Tibial nerve (tissue), 4 donors: ENCODE results near the gene ERBB4. TPM values are rescaled to one million over a fixed set of nuclear protein-coding genes. Genes with fewer than 3 reads are reported as not detected.

Experiments used
- DNase-seq, 2 donors: peaks; one replicate each; pipeline ENCODE4 v3.0.0-alpha.2; 2019; ENCODE audit warnings: low spot score in 2 of 2
- H3K27ac ChIP-seq, 4 donors: fragments of 200-600 bp; sonication (generic) in 3 of 4; one replicate each; pipeline ENCODE4 v1.5.1; 2017 to 2019; ENCODE audit warnings: mild to moderate bottlenecking in 1 of 4
- H3K27me3 ChIP-seq, 2 donors: fragments of 200-600 bp; sonication (generic) in 1 of 2; one replicate each; pipeline versions ENCODE4 v1.5.1 to v1.6.0; 2017 to 2019
- H3K36me3 ChIP-seq, 3 donors: fragments of 200-600 bp; sonication (generic); one replicate each; pipeline ENCODE4 v1.5.1; 2018 to 2019
- H3K4me1 ChIP-seq, 4 donors: fragments of 200-600 bp; sonication (generic) in 3 of 4; one replicate each; pipeline ENCODE4 v1.5.1; 2017 to 2019
- H3K4me3 ChIP-seq, 4 donors: fragments of 200-600 bp; sonication (generic) in 3 of 4; one replicate each; pipeline ENCODE4 v1.5.1; 2017 to 2019; ENCODE audit warnings: mild to moderate bottlenecking in 1 of 4, moderate library complexity in 1 of 4
- H3K9me3 ChIP-seq, 4 donors: fragments of 200-600 bp; sonication (generic) in 3 of 4; one replicate each; pipeline ENCODE4 v1.5.1; 2017 to 2019
- EP300 ChIP-seq, 2 donors: sonication (generic); formaldehyde crosslinking; IDR thresholded peaks; one replicate each; pipeline ENCODE4 v1.6.1; 2017; ENCODE audit warnings: antibody characterized with exemption in 2 of 2, mild to moderate bottlenecking in 1 of 2
- POLR2A ChIP-seq, 2 donors: fragments of 450-650 bp; IDR thresholded peaks; one replicate each; pipeline ENCODE4 v1.6.1; 2017; ENCODE audit warnings: antibody characterized with exemption in 2 of 2, mild to moderate bottlenecking in 2 of 2, moderate library complexity in 2 of 2
- WGBS, 2 donors: methylation state at CpG; one replicate each; pipeline ENCODE4 v1.1.5; 2018; 5-methylcytosine and 5-hydroxymethylcytosine counted together
- total RNA-seq, 4 donors: library from RNA; depleted of rRNA; stranded (reverse); fragments of >200 nt; gene quantifications; one replicate each; pipeline ENCODE4 v1.1.0, GENCODE V29; 2016
- TF ChIP-seq, protein P1 (sequence below), 5 experiments: fragments of 200-600 bp in 3 of 5; fragments of 450-650 bp in 2 of 5; sonication (generic) in 3 of 5; IDR thresholded peaks; one replicate each; pipeline ENCODE4 v1.5.1; 2016 to 2019; ENCODE audit warnings: antibody characterized with exemption in 5 of 5, mild to moderate bottlenecking in 3 of 5, moderate library complexity in 2 of 5

The ERBB4 gene
- total RNA-seq, 4 donors from 2014 or later: 2.4 to 3.3 (median 2.9) TPM

DNA sequence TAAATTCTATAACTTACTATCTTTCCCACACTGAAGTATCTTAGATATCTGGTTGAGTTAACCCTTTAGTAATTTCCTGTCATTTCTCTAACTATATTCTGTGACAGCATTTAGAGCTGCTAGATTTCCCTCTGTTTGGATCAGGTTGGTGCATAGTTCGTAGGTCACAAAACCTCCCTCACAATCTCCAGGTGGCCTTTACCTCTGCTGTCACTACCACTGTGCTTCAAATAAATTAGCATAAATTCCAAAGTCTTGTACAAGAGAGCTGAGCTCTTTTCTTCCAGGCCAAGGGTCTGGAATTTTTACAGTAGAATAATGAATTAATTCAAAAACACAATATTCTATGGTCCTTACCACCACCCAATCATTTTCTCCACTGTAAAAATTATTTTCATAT is 739.7 kb downstream of the ERBB4 start:
- WGBS, 2 donors: 86 to 88% methylated on average over 1 of the region's 1 CpG
- Histone ChIP-seq H3K27me3 (no peaks in the 10 kb centered on the region), H3K9me3 (no peaks in the 10 kb centered on the region), H3K4me1 (no peaks in the 10 kb centered on the region), H3K4me3 (no peak overlapping the region), H3K27ac (no peak overlapping the region), H3K36me3 (no peaks in the 10 kb centered on the region)
- no peak for TF ChIP-seq POLR2A (IDR thresholded peaks at IDR 0.05)
- DNase-seq: no peak

DNA sequence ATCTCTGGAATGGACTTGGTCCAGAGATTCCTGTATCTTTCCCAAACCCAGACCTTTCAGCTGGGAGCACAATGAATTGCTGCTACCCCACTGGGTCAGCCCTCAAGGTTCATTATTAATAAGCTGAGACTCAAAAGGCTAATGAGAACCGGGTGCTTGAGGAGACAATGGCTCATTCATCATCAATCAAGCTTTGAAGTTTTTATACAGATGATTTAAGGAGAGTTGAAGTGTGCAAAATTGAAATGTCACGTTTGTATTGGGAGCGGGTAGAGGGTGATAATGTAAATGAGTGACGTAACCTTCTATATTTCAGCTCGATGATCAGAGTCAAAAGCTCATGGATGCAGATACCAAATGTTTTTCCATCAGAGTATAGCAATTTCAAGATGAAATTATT is 744.9 kb downstream of the ERBB4 start:
- DNase-seq: no peak

DNA sequence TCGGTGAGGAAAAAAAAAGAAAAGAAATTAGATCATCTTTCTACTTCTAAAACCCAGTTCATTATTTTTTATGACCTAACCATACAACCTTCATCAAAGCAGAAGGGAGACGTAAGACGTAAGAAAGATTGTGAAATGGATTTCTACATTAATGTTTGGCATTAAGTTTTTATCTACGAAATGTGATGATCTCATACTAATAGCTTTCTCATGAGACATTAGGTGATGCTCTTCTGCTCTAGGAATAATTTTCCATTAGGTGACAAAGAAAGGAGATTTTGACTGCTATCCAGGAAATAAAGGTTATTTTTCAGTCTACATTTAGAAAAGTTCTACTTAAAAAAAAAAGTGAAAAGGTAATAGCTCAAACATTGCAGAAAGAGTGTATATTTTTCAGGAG is 748.6 kb downstream of the ERBB4 start:
- Histone ChIP-seq H3K27me3 (no peaks in the 10 kb centered on the region), H3K9me3 (no peaks in the 10 kb centered on the region), H3K27ac (no peak overlapping the region), H3K4me1 (no peaks in the 10 kb centered on the region), H3K36me3 (no peaks in the 10 kb centered on the region), H3K4me3 (no peak overlapping the region)
- no peak for DNase-seq
- 76 to 82% methylated on average over 4 of the region's 4 CpGs for WGBS, 2 donors
- TF ChIP-seq POLR2A (IDR thresholded peaks at IDR 0.05) (no peak), EP300 (IDR thresholded peaks at IDR 0.05) (no peak)
- TF ChIP-seq, protein P1, sequence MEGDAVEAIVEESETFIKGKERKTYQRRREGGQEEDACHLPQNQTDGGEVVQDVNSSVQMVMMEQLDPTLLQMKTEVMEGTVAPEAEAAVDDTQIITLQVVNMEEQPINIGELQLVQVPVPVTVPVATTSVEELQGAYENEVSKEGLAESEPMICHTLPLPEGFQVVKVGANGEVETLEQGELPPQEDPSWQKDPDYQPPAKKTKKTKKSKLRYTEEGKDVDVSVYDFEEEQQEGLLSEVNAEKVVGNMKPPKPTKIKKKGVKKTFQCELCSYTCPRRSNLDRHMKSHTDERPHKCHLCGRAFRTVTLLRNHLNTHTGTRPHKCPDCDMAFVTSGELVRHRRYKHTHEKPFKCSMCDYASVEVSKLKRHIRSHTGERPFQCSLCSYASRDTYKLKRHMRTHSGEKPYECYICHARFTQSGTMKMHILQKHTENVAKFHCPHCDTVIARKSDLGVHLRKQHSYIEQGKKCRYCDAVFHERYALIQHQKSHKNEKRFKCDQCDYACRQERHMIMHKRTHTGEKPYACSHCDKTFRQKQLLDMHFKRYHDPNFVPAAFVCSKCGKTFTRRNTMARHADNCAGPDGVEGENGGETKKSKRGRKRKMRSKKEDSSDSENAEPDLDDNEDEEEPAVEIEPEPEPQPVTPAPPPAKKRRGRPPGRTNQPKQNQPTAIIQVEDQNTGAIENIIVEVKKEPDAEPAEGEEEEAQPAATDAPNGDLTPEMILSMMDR (IDR thresholded peaks at IDR 0.05): no peak

More for the DNA sequence above, 744.9 kb downstream of the ERBB4 start:
- WGBS, 2 donors: 37 to 52% methylated on average over 5 of the region's 5 CpGs
- TF ChIP-seq EP300 (IDR thresholded peaks at IDR 0.05) (no peak), POLR2A (IDR thresholded peaks at IDR 0.05) (no peak)
- TF ChIP-seq, protein P1 (IDR thresholded peaks at IDR 0.05): no peak
- Histone ChIP-seq H3K36me3 (no peaks in the 10 kb centered on the region), H3K4me1 (no peaks in the 10 kb centered on the region), H3K27ac (no peak overlapping the region), H3K4me3 (no peak overlapping the region), H3K27me3 (no peaks in the 10 kb centered on the region), H3K9me3 (no peaks in the 10 kb centered on the region)

DNA sequence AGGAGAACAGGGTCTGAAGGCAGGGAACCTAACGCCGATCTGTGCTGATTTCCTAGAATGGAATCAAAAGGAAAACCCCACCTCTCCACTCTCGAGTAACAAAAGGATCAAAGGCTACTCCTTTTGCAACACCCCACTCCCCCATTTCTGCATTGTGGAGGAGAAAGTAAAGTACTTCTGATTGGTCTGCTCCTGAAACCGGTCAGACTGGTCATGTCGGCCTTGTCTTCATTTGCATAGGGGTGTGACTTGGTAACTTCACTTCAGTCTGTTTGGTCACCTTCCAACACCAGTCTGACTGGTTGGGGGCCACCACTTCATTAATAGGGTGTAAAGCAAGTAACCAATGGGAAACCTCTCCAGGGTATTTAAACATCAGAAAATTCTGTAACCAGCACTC is 771.9 kb downstream of the ERBB4 start:
- no peaks in the 10 kb centered on the region for H3K27me3 ChIP-seq
- DNase-seq: no peak
- no peak overlapping the region for H3K4me3 ChIP-seq
- H3K36me3 ChIP-seq: no peaks in the 10 kb centered on the region
- WGBS, 2 donors: 48% methylated on average over 5 of the region's 5 CpGs
- no peaks in the 10 kb centered on the region for H3K4me1 ChIP-seq
- H3K27ac ChIP-seq: no peak overlapping the region
- peaks cover 0 to 4% (median 0%) of the 10 kb centered on the region in 4 donors for H3K9me3 ChIP-seq
- TF ChIP-seq, protein P1 (IDR thresholded peaks at IDR 0.05): no peak
- TF ChIP-seq POLR2A (IDR thresholded peaks at IDR 0.05) (no peak), EP300 (IDR thresholded peaks at IDR 0.05) (no peak)

DNA sequence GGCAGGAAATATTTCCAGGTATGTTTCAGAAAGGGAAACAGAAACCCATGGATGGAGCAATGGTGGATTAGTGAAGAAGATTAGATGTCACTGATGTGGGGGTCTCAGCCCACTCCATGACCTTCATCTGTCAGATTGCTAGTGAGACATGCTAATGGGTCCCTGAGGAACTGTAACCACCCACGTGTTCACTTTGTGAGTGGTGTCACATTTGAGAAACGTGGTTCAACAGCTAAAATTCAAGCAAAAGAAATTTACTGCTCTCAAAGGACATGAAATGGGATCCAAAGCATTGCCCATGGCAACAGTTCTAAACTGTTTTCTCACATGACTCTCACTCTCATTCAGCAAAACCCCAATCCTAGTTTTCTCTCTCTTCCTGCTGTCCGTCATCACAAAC is 776.1 kb downstream of the ERBB4 start:
- no peaks in the 10 kb centered on the region for H3K27me3 ChIP-seq
- no peaks in the 10 kb centered on the region for H3K36me3 ChIP-seq
- H3K27ac ChIP-seq: no peak overlapping the region
- H3K4me3 ChIP-seq: no peak overlapping the region
- H3K4me1 ChIP-seq: no peaks in the 10 kb centered on the region
- DNase-seq: no peak
- TF ChIP-seq POLR2A (IDR thresholded peaks at IDR 0.05) (no peak), EP300 (IDR thresholded peaks at IDR 0.05) (no peak)
- TF ChIP-seq, protein P1 (IDR thresholded peaks at IDR 0.05): no peak
- 54 to 57% methylated on average over 3 of the region's 3 CpGs for WGBS, 2 donors
- no peaks in the 10 kb centered on the region for H3K9me3 ChIP-seq

DNA sequence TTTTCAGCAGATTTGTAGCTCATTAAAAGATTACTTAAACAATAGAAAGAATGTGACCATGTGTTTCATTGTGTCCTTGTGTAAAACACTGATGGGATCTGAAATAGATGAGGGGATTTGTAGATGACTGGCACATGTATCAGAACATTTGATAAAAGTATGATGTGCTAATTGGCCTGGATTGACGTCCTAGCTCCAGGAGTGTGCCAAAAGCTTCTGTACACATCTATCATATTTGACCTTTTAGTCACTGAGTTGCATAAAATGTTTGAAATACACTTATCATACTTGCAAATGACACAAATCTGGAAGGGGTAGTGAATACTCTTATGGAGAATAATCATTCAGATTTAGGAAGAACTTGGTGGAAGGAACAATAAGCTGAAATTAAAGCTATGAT is 778.5 kb downstream of the ERBB4 start:
- no peaks in the 10 kb centered on the region for H3K36me3 ChIP-seq
- DNase-seq: no peak
- no peak overlapping the region for H3K4me3 ChIP-seq
- no peaks in the 10 kb centered on the region for H3K27me3 ChIP-seq
- H3K9me3 ChIP-seq: no peaks in the 10 kb centered on the region
- no peak overlapping the region for H3K27ac ChIP-seq
- WGBS, 2 donors: 13 to 31% methylated on average over 1 of the region's 1 CpG
- no peaks in the 10 kb centered on the region for H3K4me1 ChIP-seq
- TF ChIP-seq, protein P1 (IDR thresholded peaks at IDR 0.05): no peak
- TF ChIP-seq EP300 (IDR thresholded peaks at IDR 0.05) (no peak), POLR2A (IDR thresholded peaks at IDR 0.05) (no peak)
